CD4-positive, alpha-beta T cell (primary cell): ENCODE data around the gene GIT2. TPM values are rescaled to one million over a fixed set of nuclear protein-coding genes. Genes with fewer than 3 reads are reported as not detected.
A peak's percentile ranks its signal among the peaks of the same experiment; 100 is the strongest.

Experiments used
- ATAC-seq: fragments of 200-7000 bp; cut with Tn5 transposase; one replicate; pipeline ENCODE4 v1.10.0; 2022; ENCODE audit warnings: mild to moderate bottlenecking; ENCODE audit not compliant: poor library complexity
- CTCF ChIA-PET: fragments of 350-600 bp; sonication (Branson Sonifier 250); formaldehyde crosslinking; loops from one replicate; lab custom pipeline; 2021; ENCODE audit warnings: antibody characterized with exemption, inconsistent platforms; lab: Charles Lee
- POLR2A ChIA-PET: fragments of 350-600 bp; sonication (Branson Sonifier 250); formaldehyde crosslinking; loops from one replicate; lab custom pipeline; 2021; ENCODE audit warnings: antibody characterized with exemption, inconsistent platforms; lab: Charles Lee
- DNase-seq, 14 experiments: peaks; one replicate each; pipeline ENCODE4 v3.0.0-alpha.2; 2013 to 2020; ENCODE audit warnings: mixed read lengths in 2 of 14
- H3K27ac ChIP-seq, 2 donors: one replicate each; pipeline versions ENCODE4 v1.5.1 to v1.7.0; 2013; ENCODE audit warnings: low read length in 2 of 2, low read depth in 1 of 2, mild to moderate bottlenecking in 1 of 2
- H3K27me3 ChIP-seq, 2 experiments: 1 replicate in 1 of 2; 2 replicates in 1 of 2; pipeline versions ENCODE4 v1.6.1 to v1.7.0; 2013; ENCODE audit warnings: low read length in 2 of 2, control low read depth in 1 of 2, mild to moderate bottlenecking in 1 of 2, moderate library complexity in 1 of 2; ENCODE audit not compliant: insufficient read depth in 2 of 2, control insufficient read depth in 1 of 2
- H3K36me3 ChIP-seq: one replicate; pipeline ENCODE4 v1.6.1; 2013; ENCODE audit warnings: low read length, control low read depth; ENCODE audit not compliant: insufficient read depth
- H3K4me1 ChIP-seq: one replicate; pipeline ENCODE4 v1.6.1; 2013; ENCODE audit warnings: low read length, control low read depth; ENCODE audit not compliant: insufficient read depth
- H3K4me3 ChIP-seq: one replicate; pipeline ENCODE4 v1.5.1; 2013; ENCODE audit warnings: mild to moderate bottlenecking, low read length, moderate library complexity
- H3K9me3 ChIP-seq, 2 experiments: 1 replicate in 1 of 2; 2 replicates in 1 of 2; pipeline versions ENCODE4 v1.6.1 to v1.7.0; 2013; ENCODE audit warnings: low read length in 2 of 2, mild to moderate bottlenecking in 2 of 2, control low read depth in 1 of 2, moderate library complexity in 1 of 2; ENCODE audit not compliant: control insufficient read depth in 1 of 2, insufficient read depth in 1 of 2
- H3K27ac Mint-ChIP-seq: one replicate; pipeline ENCODE4 v1.8.0; 2020; ENCODE audit warnings: mixed read lengths
- H3K27me3 Mint-ChIP-seq: one replicate; pipeline ENCODE4 v1.8.0; 2021; ENCODE audit warnings: mixed read lengths
- H3K36me3 Mint-ChIP-seq: one replicate; pipeline ENCODE4 v1.8.0; 2021; ENCODE audit warnings: low read depth, mixed read lengths
- H3K4me1 Mint-ChIP-seq: one replicate; pipeline ENCODE4 v1.8.0; 2021; ENCODE audit warnings: low read depth, mixed read lengths
- H3K4me3 Mint-ChIP-seq: one replicate; pipeline ENCODE4 v1.8.0; 2020; ENCODE audit warnings: mild to moderate bottlenecking, mixed read lengths
- H3K9me3 Mint-ChIP-seq: one replicate; pipeline ENCODE4 v1.8.0; 2020; ENCODE audit warnings: mixed read lengths
- CTCF ChIP-seq: fragments of 200-600 bp; IDR thresholded peaks from one replicate; pipeline ENCODE4 v1.8.0; 2022; ENCODE audit warnings: antibody characterized with exemption, mild to moderate bottlenecking
- intact Hi-C, 2 experiments: fragments of 100-400 bp; cut with DNase I in 1 of 2; cut with micrococcal nuclease in 1 of 2; formaldehyde crosslinking; loops; one replicate each; pipeline versions ENCODE4 v1.15.1 to v1.9.0; 2023 to 2025; cut with DNase I, micrococcal nuclease
- total RNA-seq, 174 experiments: library from RNA in 2 of 174; stranded (reverse) in 2 of 174; gene quantifications; one replicate each; pipeline ENCODE4 v1.2.3 and lab custom pipeline; 2021 to 2026

GIT2 gene
- total RNA-seq, 2 experiments from 2014 or later: 68.6 to 70.7 TPM

GRCh38 chr12:109995361-109995685 lies 845 bp downstream of the GIT2 start:
- H3K4me1 Mint-ChIP-seq: peaks cover 72% of the 10 kb centered on the region
- Histone ChIP-seq H3K9me3 (no peaks in the 10 kb centered on the region), H3K27ac (peak overlapping the region; percentile 85 to 92), H3K27me3 (no peaks in the 10 kb centered on the region), H3K36me3 (peaks cover 14% of the 10 kb centered on the region), H3K4me1 (peaks cover 47% of the 10 kb centered on the region), H3K4me3 (peak overlapping the region; percentile 95)
- peak overlapping the region; percentile 83 for H3K27ac Mint-ChIP-seq
- H3K36me3 Mint-ChIP-seq: peaks cover 42% of the 10 kb centered on the region
- DNase-seq (no peak), ATAC-seq (no peak)
- H3K4me3 Mint-ChIP-seq: peak overlapping the region; percentile 85
- no peak for TF ChIP-seq CTCF
- intact Hi-C loops: loop anchor here in 1 of 2 experiments (5.0 to 10.0 kb wide), 7 partner anchors 93 to 747 kb away; partner anchors contain the start of genes ANAPC7, FAM222A, GLTP and MMAB
- POLR2A ChIA-PET: interaction anchor here (0.6 to 2.3 kb wide), 7 partner anchors 9 to 84 kb away, joined by 3 to 10 read pairs (median 4); no protein-coding TSS in a partner anchor
- CTCF ChIA-PET: interaction anchor here (1.9 kb wide), 1 partner anchor 28 kb away, joined by 7 read pairs; no protein-coding TSS in a partner anchor
- H3K27me3 Mint-ChIP-seq: no peaks in the 10 kb centered on the region
- no peaks in the 10 kb centered on the region for H3K9me3 Mint-ChIP-seq

GRCh38 chr12:109994401-109995175 lies 1.6 kb downstream of the GIT2 start:
- ChIA-PET CTCF (interaction anchor here (0.6 to 1.9 kb wide), 2 partner anchors 10 to 27 kb away, joined by 3 to 7 read pairs; no protein-coding TSS in a partner anchor), POLR2A (interaction anchor here (0.7 to 2.3 kb wide), 8 partner anchors 10 to 185 kb away, joined by 3 to 10 read pairs (median 4); no protein-coding TSS in a partner anchor)
- Histone ChIP-seq H3K9me3 (no peaks in the 10 kb centered on the region), H3K27ac (peak overlapping the region; percentile 85 to 92), H3K36me3 (peaks cover 22% of the 10 kb centered on the region), H3K27me3 (no peaks in the 10 kb centered on the region), H3K4me1 (peaks cover 40% of the 10 kb centered on the region), H3K4me3 (peak overlapping the region; percentile 95)
- Mint-ChIP-seq H3K27me3 (no peaks in the 10 kb centered on the region), H3K4me3 (peak overlapping the region; percentile 85), H3K36me3 (peaks cover 44% of the 10 kb centered on the region), H3K9me3 (no peaks in the 10 kb centered on the region), H3K4me1 (peaks cover 73% of the 10 kb centered on the region), H3K27ac (peak overlapping the region; percentile 83)
- TF ChIP-seq CTCF: no peak
- DNase-seq (peak in 4 of 14 experiments; percentile 21 to 60 (median 49)), ATAC-seq (peak; percentile 15)
- intact Hi-C loops: loop anchor here (1.0 to 10.0 kb wide), 8 partner anchors 13 to 748 kb away; partner anchors contain the start of genes ANAPC7 (in 1 of the 2), FAM222A (in 1 of the 2), GLTP (in 1 of the 2) and MMAB (in 1 of the 2)

GRCh38 chr12:109993091-109993490 lies 3.1 kb downstream of the GIT2 start:
- H3K27me3 Mint-ChIP-seq: no peaks in the 10 kb centered on the region
- peaks cover 51% of the 10 kb centered on the region for H3K36me3 Mint-ChIP-seq
- no peaks in the 10 kb centered on the region for H3K9me3 Mint-ChIP-seq
- DNase-seq (no peak), ATAC-seq (no peak)
- Histone ChIP-seq H3K4me1 (peaks cover 35% of the 10 kb centered on the region), H3K36me3 (peaks cover 37% of the 10 kb centered on the region), H3K4me3 (no peak overlapping the region), H3K9me3 (no peaks in the 10 kb centered on the region), H3K27me3 (no peaks in the 10 kb centered on the region), H3K27ac (no peak overlapping the region)
- H3K4me3 Mint-ChIP-seq: no peak overlapping the region
- CTCF ChIA-PET: no interaction called here
- POLR2A ChIA-PET: interaction anchor here (0.8 kb wide), 1 partner anchor 26 kb away, joined by 4 read pairs; no protein-coding TSS in a partner anchor
- peak overlapping the region; percentile 83 for H3K27ac Mint-ChIP-seq
- peaks cover 70% of the 10 kb centered on the region for H3K4me1 Mint-ChIP-seq
- TF ChIP-seq CTCF: no peak
- intact Hi-C loops: loop anchor here in 1 of 2 experiments (10.0 kb wide), 2 partner anchors 412 to 418 kb away; partner anchors contain the start of genes ANAPC7, MMAB and MVK
